ENCODE data around the gene USP47.

Gene USP47

DNA sequence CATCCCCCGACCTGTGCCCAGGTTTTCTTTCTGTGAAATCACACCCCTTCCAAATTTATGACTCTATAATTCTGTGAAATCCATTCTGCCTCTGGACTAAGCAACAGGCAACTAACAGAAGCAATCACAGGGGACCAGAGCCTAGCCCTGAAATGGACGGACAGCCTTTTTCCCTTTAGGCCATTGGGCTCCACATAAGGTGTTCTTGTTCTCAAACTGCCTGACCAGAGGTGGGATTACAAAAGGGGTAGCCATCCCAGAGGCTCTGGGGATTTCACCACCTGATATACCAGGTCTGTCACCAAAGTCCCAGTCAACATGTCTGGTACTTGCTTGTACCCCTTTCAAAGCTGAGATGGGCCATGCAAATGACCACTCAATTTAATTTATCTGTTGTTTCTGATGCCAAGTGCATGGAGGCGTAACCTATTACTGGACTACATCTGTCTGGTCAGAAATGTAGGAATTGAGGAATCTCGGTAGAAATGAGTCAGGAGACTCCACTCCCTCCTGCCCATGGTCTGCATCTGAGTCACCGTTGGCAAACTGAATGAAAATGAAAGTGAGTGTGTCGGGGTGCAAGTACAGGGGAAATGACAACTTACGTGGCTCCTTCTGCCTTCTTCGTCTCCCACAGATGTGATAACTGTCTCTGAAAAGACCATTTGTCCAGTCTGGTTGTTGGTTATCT, 156.5 kb downstream of the USP47 start:
- intact Hi-C loops (cut with micrococcal nuclease), result no loop called here
- H3K27me3 Mint-ChIP-seq, result peaks cover 32% of the 10 kb centered on the region
- H3K9me3 Mint-ChIP-seq, result no peaks in the 10 kb centered on the region
- peaks cover 12% of the 10 kb centered on the region for H3K4me1 Mint-ChIP-seq (ENCODE audit: low read depth)
- H3K36me3 Mint-ChIP-seq (ENCODE audit: low read depth), result no peaks in the 10 kb centered on the region
- H3K4me3 Mint-ChIP-seq, result no peak overlapping the region
- H3K27ac Mint-ChIP-seq, result no peak overlapping the region

GRCh38 chr11:12001186-12001585, 159.4 kb downstream of the USP47 start:
- no peaks in the 10 kb centered on the region for H3K36me3 Mint-ChIP-seq (ENCODE audit: low read depth)
- no peak overlapping the region for H3K27ac Mint-ChIP-seq
- H3K27me3 Mint-ChIP-seq, result peaks cover 47% of the 10 kb centered on the region
- H3K4me1 Mint-ChIP-seq (ENCODE audit: low read depth), result peaks cover 12% of the 10 kb centered on the region
- intact Hi-C loops (cut with micrococcal nuclease), result no loop called here
- H3K9me3 Mint-ChIP-seq, result no peaks in the 10 kb centered on the region
- H3K4me3 Mint-ChIP-seq, result no peak overlapping the region

DNA sequence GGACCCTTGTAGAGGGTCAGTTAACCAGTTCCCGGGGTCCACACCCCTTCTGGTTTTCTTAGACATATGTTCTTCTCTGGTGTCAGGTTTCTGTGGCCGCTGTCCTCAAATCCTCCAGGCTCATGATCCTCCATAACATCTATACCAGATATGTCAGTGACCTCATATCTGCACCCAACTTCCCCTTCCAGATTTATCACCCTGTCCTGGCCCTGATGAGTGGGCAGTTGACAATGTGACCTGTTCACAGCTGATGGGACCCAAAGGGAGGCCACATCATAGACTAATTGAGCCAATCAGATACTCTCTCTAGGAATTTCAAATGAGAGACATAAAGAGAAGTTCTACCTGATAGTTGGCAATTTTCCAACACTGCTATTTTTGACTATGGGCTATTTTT, 161.6 kb downstream of the USP47 start:
- Mint-ChIP-seq H3K4me1 (ENCODE audit: low read depth) (peaks cover 5% of the 10 kb centered on the region), H3K9me3 (no peaks in the 10 kb centered on the region), H3K27ac (no peak overlapping the region), H3K4me3 (no peak overlapping the region), H3K27me3 (peaks cover 61% of the 10 kb centered on the region), H3K36me3 (ENCODE audit: low read depth) (no peaks in the 10 kb centered on the region)
- intact Hi-C loops (cut with micrococcal nuclease), result no loop called here

DNA sequence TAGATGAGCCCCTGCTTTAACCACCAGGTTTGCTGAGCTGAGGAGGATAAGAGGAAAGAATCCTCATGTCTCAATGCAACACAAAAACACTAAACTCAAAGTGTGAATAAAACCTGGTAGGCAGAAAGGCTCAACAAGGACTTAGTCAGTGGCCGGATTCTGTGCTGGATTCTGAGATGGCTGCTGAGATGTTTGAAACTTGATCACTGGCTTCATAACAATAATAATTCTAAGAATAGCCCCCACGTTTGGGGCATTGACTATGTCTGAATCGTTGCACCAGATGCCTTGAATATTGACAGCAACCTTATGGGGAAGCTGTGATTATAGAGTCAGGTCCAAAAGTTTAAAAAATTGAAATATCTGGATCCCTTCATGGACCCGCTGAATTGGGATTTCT, 162.0 kb downstream of the USP47 start:
- H3K36me3 Mint-ChIP-seq (ENCODE audit: low read depth), result no peaks in the 10 kb centered on the region
- peaks cover 61% of the 10 kb centered on the region for H3K27me3 Mint-ChIP-seq
- no peak overlapping the region for H3K27ac Mint-ChIP-seq
- H3K4me1 Mint-ChIP-seq (ENCODE audit: low read depth), result peaks cover 3% of the 10 kb centered on the region
- no peak overlapping the region for H3K4me3 Mint-ChIP-seq
- no peaks in the 10 kb centered on the region for H3K9me3 Mint-ChIP-seq
- intact Hi-C loops (cut with micrococcal nuclease), result no loop called here

DNA sequence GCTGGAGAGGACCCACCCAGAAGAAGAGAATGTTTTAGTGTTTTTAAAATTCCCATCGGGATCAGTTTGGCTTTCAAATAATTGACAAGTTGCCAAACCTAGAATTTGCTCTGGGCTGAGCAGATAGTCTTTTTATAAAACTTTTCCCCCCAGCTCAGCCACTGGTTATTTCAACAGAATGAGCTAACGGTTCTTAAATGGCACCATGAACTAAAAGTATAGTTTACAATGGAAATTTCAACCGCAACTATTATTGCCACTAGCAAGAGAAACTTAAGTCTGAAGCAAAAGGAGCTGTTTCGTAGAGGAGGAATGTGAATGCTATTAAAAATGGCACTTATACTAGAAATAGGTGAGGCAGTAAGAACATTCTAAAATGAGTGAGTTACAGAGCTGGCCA, 163.3 kb downstream of the USP47 start:
- intact Hi-C loops (cut with micrococcal nuclease), result no loop called here
- Mint-ChIP-seq H3K36me3 (ENCODE audit: low read depth) (no peaks in the 10 kb centered on the region), H3K4me1 (ENCODE audit: low read depth) (peaks cover 9% of the 10 kb centered on the region), H3K27me3 (peaks cover 63% of the 10 kb centered on the region), H3K27ac (no peak overlapping the region), H3K4me3 (no peak overlapping the region), H3K9me3 (no peaks in the 10 kb centered on the region)

DNA sequence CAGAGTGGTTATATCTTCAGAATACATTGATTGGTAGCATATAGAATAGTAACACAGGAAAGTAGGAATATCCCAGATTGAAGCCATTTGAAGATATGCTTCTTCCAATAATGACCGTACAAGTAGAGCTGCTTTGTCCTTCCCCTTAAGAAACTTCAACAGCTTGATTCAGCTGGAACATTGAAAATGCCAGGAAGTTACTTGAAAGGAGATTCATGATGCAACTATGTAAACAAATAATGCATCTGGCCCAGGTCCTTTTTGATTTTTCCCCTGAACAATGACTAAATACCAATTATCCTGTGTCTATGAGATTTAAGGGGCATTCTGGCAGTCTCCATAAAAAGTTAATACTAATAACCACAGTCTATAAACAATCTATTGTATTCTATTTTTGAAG, 163.7 kb downstream of the USP47 start:
- intact Hi-C loops (cut with micrococcal nuclease), result no loop called here
- H3K27ac Mint-ChIP-seq, result no peak overlapping the region
- no peaks in the 10 kb centered on the region for H3K36me3 Mint-ChIP-seq (ENCODE audit: low read depth)
- no peak overlapping the region for H3K4me3 Mint-ChIP-seq
- no peaks in the 10 kb centered on the region for H3K9me3 Mint-ChIP-seq
- peaks cover 9% of the 10 kb centered on the region for H3K4me1 Mint-ChIP-seq (ENCODE audit: low read depth)
- peaks cover 65% of the 10 kb centered on the region for H3K27me3 Mint-ChIP-seq

- Mint-ChIP-seq H3K27me3 (peaks cover 71% of the 10 kb centered on the region), H3K9me3 (no peaks in the 10 kb centered on the region), H3K4me3 (no peak overlapping the region), H3K4me1 (ENCODE audit: low read depth) (peaks cover 9% of the 10 kb centered on the region), H3K27ac (no peak overlapping the region), H3K36me3 (ENCODE audit: low read depth) (no peaks in the 10 kb centered on the region)
- intact Hi-C loops (cut with micrococcal nuclease), result no loop called here
Measured at GRCh38 chr11:12006552-12007229, 164.9 kb downstream of the USP47 start.

DNA sequence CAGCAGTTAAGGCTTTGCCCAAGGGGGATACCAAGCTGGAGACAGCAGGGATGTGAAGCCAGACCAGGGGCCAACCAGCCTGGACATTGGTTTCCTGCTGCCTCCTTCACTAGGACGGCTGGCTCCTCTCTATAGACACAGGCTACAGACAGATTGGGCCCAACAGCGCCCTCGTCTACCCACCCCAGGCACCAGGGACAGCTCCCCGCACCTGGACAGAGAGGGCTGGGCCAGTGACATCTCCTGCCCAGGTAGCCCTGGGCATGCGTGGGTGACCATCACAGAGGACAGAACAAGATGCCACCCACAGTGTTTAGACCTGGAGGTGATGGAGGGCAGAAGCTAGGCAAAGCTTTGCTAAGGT, 165.4 kb downstream of the USP47 start:
- H3K9me3 Mint-ChIP-seq, result no peaks in the 10 kb centered on the region
- no peak overlapping the region for H3K4me3 Mint-ChIP-seq
- intact Hi-C loops (cut with micrococcal nuclease), result no loop called here
- H3K27ac Mint-ChIP-seq, result no peak overlapping the region
- H3K36me3 Mint-ChIP-seq (ENCODE audit: low read depth), result no peaks in the 10 kb centered on the region
- H3K4me1 Mint-ChIP-seq (ENCODE audit: low read depth), result peaks cover 9% of the 10 kb centered on the region
- H3K27me3 Mint-ChIP-seq, result peaks cover 76% of the 10 kb centered on the region

DNA sequence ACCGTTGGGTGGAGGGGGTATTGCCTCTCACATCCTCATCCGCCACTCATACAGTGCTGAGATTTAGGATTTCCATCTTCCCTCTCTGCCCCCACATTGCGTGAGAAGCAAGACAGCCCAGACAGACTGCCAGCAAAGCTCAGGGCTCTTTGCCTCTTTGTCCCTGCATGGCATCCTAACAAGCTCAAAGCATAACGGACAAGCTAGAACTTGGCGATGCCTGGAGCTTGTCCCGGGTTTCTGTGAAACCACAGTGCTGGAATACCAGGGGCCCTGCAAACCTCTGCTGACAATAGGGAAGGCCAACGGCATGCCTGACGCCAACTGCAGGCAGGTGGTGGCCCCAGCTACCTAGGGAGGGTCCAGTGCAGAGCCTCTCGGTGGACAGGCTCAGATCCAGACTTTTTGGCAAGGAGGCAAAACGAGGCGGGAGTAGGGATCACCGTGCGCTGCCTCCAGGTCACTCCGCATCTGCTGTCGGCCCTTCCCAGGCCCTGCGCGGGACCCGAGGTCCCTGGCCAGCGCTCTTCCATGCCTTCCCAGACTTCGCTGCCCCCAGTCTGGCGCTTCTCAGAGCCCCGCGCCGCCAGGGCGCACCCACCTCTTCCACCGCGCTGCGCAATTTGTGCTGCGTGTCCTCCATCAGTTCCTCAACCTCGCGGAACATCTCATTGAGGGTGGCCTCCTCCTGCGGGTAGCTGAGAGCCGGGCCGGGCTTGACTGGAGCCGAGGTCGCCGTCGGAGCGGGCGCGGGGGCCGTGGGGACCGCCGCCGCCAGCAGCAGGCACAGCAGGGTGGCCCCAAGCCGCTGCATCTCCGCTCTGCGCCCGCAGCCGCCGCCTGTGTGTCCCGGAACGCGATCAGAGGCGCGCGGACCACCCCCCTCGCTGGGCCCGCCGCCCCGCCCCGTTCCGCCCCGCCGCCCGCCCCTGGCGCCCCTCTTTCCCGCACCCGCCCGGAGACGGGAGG, 166.3 kb downstream of the USP47 start, which contains the start of gene DKK3:
TSS of gene DKK3 (minus strand) at position 858 of the 969 bp plus-strand sequence. CDS start at position 814, 44 bp downstream.
- no peaks in the 10 kb centered on the region for H3K9me3 Mint-ChIP-seq
- peaks cover 9% of the 10 kb centered on the region for H3K4me1 Mint-ChIP-seq (ENCODE audit: low read depth)
- peak within 1 kb of the TSS; percentile 41 for H3K4me3 Mint-ChIP-seq
- H3K27ac Mint-ChIP-seq, result no peak within 1 kb of the TSS
- intact Hi-C loops (cut with micrococcal nuclease), result no loop called here
- peaks cover 80% of the 10 kb centered on the region for H3K27me3 Mint-ChIP-seq
- no peaks in the 10 kb centered on the region for H3K36me3 Mint-ChIP-seq (ENCODE audit: low read depth)
